ENCODE results near the gene EBF3. TPM values are rescaled to one million over a fixed set of nuclear protein-coding genes. Genes with fewer than 3 reads are reported as not detected.

The EBF3 gene
- total RNA-seq, 1 experiment from 2014 or later: not detected

GRCh38 chr10:129912166-129912917 is 51.7 kb downstream of the EBF3 start:
- no peak for DNase-seq (ENCODE audit: low spot score)

GRCh38 chr10:129911451-129912165 is 52.5 kb downstream of the EBF3 start:
- no peak for DNase-seq (ENCODE audit: low spot score)

- DNase-seq (ENCODE audit: low spot score): no peak
These were observed 53.2 kb downstream of the EBF3 start for GRCh38 chr10:129910861-129911260.

- DNase-seq (ENCODE audit: low spot score): no peak
These were observed 54.4 kb downstream of the EBF3 start for GRCh38 chr10:129909531-129910256.

GRCh38 chr10:129909080-129909479 is 55.0 kb downstream of the EBF3 start:
- DNase-seq (ENCODE audit: low spot score): no peak

- no peak for DNase-seq (ENCODE audit: low spot score)
These were observed 55.7 kb downstream of the EBF3 start for GRCh38 chr10:129908406-129908805.

- no peak for DNase-seq (ENCODE audit: low spot score)
These were observed 58.5 kb downstream of the EBF3 start for GRCh38 chr10:129905553-129905952.

- DNase-seq (ENCODE audit: low spot score): no peak
These were observed 59.8 kb downstream of the EBF3 start for GRCh38 chr10:129904323-129904722.

- DNase-seq (ENCODE audit: low spot score): no peak
These were observed 62.6 kb downstream of the EBF3 start for GRCh38 chr10:129901389-129902006.

- no peak for DNase-seq (ENCODE audit: low spot score)
These were observed 63.2 kb downstream of the EBF3 start for GRCh38 chr10:129900825-129901224.

GRCh38 chr10:129899276-129900130 is 64.6 kb downstream of the EBF3 start:
- DNase-seq (ENCODE audit: low spot score): no peak

GRCh38 chr10:129898706-129899268 is 65.3 kb downstream of the EBF3 start:
- no peak for DNase-seq (ENCODE audit: low spot score)

GRCh38 chr10:129897871-129898626 is 66.0 kb downstream of the EBF3 start:
- no peak for DNase-seq (ENCODE audit: low spot score)

GRCh38 chr10:129896860-129897200 is 67.2 kb downstream of the EBF3 start:
- DNase-seq (ENCODE audit: low spot score): no peak

GRCh38 chr10:129896136-129896859 is 67.8 kb downstream of the EBF3 start:
- no peak for DNase-seq (ENCODE audit: low spot score)

GRCh38 chr10:129895811-129896135 is 68.3 kb downstream of the EBF3 start:
- DNase-seq (ENCODE audit: low spot score): no peak

- DNase-seq (ENCODE audit: low spot score): no peak
These were observed 69.4 kb downstream of the EBF3 start for GRCh38 chr10:129894698-129895097.

GRCh38 chr10:129893104-129894089 is 70.7 kb downstream of the EBF3 start:
- no peak for DNase-seq (ENCODE audit: low spot score)

Data from HT-29 (cell line).